ENCODE results near the gene MTERF1. TPM values are rescaled to one million over a fixed set of nuclear protein-coding genes. Genes with fewer than 3 reads are reported as not detected.

The MTERF1 gene
- total RNA-seq, 1 experiment from 2014 or later: 12.0 TPM

GRCh38 chr7:91922857-91923256 lies 42.4 kb upstream of the MTERF1 start (continued):
- TF ChIP-seq HMGXB4 (CRISPR knock-in tag; IDR thresholded peaks at IDR 0.05): no peak
- TF ChIP-seq ERG (CRISPR knock-in tag; IDR thresholded peaks at IDR 0.05): no peak
- TF ChIP-seq EMX1 (CRISPR knock-in tag; IDR thresholded peaks at IDR 0.05): no peak
- TF ChIP-seq TEAD4 (CRISPR knock-in tag; IDR thresholded peaks at IDR 0.05): no peak
- no peak for TF ChIP-seq AFF4 (CRISPR knock-in tag; IDR thresholded peaks at IDR 0.05; ENCODE audit: borderline replicate concordance)
- TF ChIP-seq NFE2L1 (CRISPR knock-in tag; IDR thresholded peaks at IDR 0.05): no peak
- no peak for TF ChIP-seq PRRX2 (CRISPR knock-in tag; IDR thresholded peaks at IDR 0.05)
- no peak for TF ChIP-seq NFYB (CRISPR knock-in tag; conservative IDR thresholded peaks at IDR 0.05; ENCODE audit: low read depth)

GRCh38 chr7:91918356-91918755 lies 37.9 kb upstream of the MTERF1 start:
- Mint-ChIP-seq H3K27me3 (ENCODE audit: low read depth) (peaks cover 4% of the 10 kb centered on the region; the same call in 1 of the 2 replicates), H3K36me3 (no peaks in the 10 kb centered on the region), H3K4me3 (no peak overlapping the region), H3K4me1 (no peaks in the 10 kb centered on the region), H3K9me3 (no peaks in the 10 kb centered on the region), H3K27ac (no peak overlapping the region)
- DNase-seq (ENCODE audit: low spot score) (no peak), ATAC-seq (no peak)
- ChIA-PET CTCF (no interaction called here), POLR2A (no interaction called here)
- TF ChIP-seq ATF6 (CRISPR knock-in tag; IDR thresholded peaks at IDR 0.05) (no peak), TEAD4 (CRISPR knock-in tag; IDR thresholded peaks at IDR 0.05) (no peak), RELA (CRISPR knock-in tag; IDR thresholded peaks at IDR 0.05; ENCODE audit: borderline replicate concordance) (no peak), SMAD4 (CRISPR knock-in tag; IDR thresholded peaks at IDR 0.05) (no peak), ZMAT4 (CRISPR knock-in tag; IDR thresholded peaks at IDR 0.05) (no peak)

- ATAC-seq (no peak), DNase-seq (ENCODE audit: low spot score) (no peak)
- H3K27me3 Mint-ChIP-seq (ENCODE audit: low read depth): peaks cover 4% of the 10 kb centered on the region; the same call in 1 of the 2 replicates
- POLR2A ChIA-PET: no interaction called here
- no peaks in the 10 kb centered on the region for H3K36me3 Mint-ChIP-seq
- no peaks in the 10 kb centered on the region for H3K9me3 Mint-ChIP-seq
- CTCF ChIA-PET: no interaction called here
- no peak overlapping the region for H3K4me3 Mint-ChIP-seq
- H3K27ac Mint-ChIP-seq: no peak overlapping the region
- H3K4me1 Mint-ChIP-seq: no peaks in the 10 kb centered on the region
- no peak for TF ChIP-seq ESRRA (CRISPR knock-in tag; IDR thresholded peaks at IDR 0.05; ENCODE audit: borderline replicate concordance)
- TF ChIP-seq STAT6 (CRISPR knock-in tag; conservative IDR thresholded peaks at IDR 0.05; ENCODE audit: low read depth): no peak
- TF ChIP-seq ATF3 (CRISPR knock-in tag; conservative IDR thresholded peaks at IDR 0.05): no peak
- no peak for TF ChIP-seq CTCF (IDR thresholded peaks at IDR 0.05)
- no peak for TF ChIP-seq KAT7 (CRISPR knock-in tag; IDR thresholded peaks at IDR 0.05; ENCODE audit: borderline replicate concordance)
- TF ChIP-seq ZNF121 (CRISPR knock-in tag; IDR thresholded peaks at IDR 0.05): no peak
- no peak for TF ChIP-seq TEAD4 (CRISPR knock-in tag; IDR thresholded peaks at IDR 0.05)
- no peak for TF ChIP-seq FOXK1 (CRISPR knock-in tag; IDR thresholded peaks at IDR 0.05)
Measured at GRCh38 chr7:91916051-91916440, 35.5 kb upstream of the MTERF1 start.

Measured in WTC11 (cell line).